HCT116 (cell line): Measurements from ENCODE around the gene MRPL21. TPM values are rescaled to one million over a fixed set of nuclear protein-coding genes. Genes with fewer than 3 reads are reported as not detected.

Source experiments
- ATAC-seq: fragments of 200-7000 bp; cut with Tn5 transposase; 2 replicates; pipeline ENCODE4 v1.9.1; 2020; ENCODE audit warnings: mild to moderate bottlenecking, moderate library complexity
- BruUV-seq: library from RNA; stranded (reverse); fragments of 400-500 nt; replicated peaks from 2 replicates; lab custom pipeline; 2021; lab: Mats Ljungman, UMichigan
- CTCF ChIA-PET: fragments of 300-600 bp; sonication (Branson Sonifier 250); formaldehyde crosslinking; loops from one replicate; lab custom pipeline; 2021; ENCODE audit warnings: antibody characterized with exemption; lab: Charles Lee
- POLR2A ChIA-PET: fragments of 300-600, 350-600 bp; sonication (Branson Sonifier 250); formaldehyde crosslinking; loops from one replicate; lab custom pipeline; 2021; ENCODE audit warnings: antibody characterized with exemption; lab: Charles Lee
- RAD21 ChIA-PET, 2 experiments: fragments of 300-600 bp; sonication (Branson Sonifier 250); formaldehyde crosslinking; loops; one replicate each; lab custom pipeline; 2023; ENCODE audit warnings: low total read pairs in 2 of 2; ENCODE audit not compliant: uncharacterized antibody in 2 of 2, unreplicated experiment in 2 of 2, low non-redundant PET in 1 of 2; lab: Charles Lee
- DNase-seq: peaks from one replicate; pipeline ENCODE4 v3.0.0-alpha.2; 2010; ENCODE audit warnings: low read depth, low spot score
- H2AFZ ChIP-seq: fragments of 200-600 bp; shearing (Covaris generic), sonication (generic); 2 replicates; pipeline ENCODE4 v1.6.1; 2017; ENCODE audit warnings: low read depth, mixed run types, mixed read lengths, antibody characterized with exemption, low read length; ENCODE audit not compliant: poor library complexity, severe bottlenecking
- H3K27ac ChIP-seq: 2 replicates; pipeline ENCODE4 v1.5.1; 2012; ENCODE audit warnings: low read depth, low read length
- H3K27me3 ChIP-seq: fragments of 200-600 bp; sonication (generic); 2 replicates; pipeline ENCODE4 v1.6.1; 2016; ENCODE audit warnings: mixed run types, low read length, mixed read lengths; ENCODE audit not compliant: insufficient read depth
- H3K36me3 ChIP-seq, 2 experiments: fragments of 200-500 bp in 1 of 2; fragments of 200-600 bp in 1 of 2; sonication (Bioruptor generic) in 1 of 2; sonication (generic) in 1 of 2; 2 replicates each; pipeline versions ENCODE4 v1.5.1 to v1.6.1; 2014 to 2016; ENCODE audit warnings: low read length in 2 of 2, inconsistent platforms in 1 of 2, mixed read lengths in 1 of 2, mixed run types in 1 of 2; ENCODE audit not compliant: insufficient read depth in 2 of 2, control insufficient read depth in 1 of 2
- H3K4me1 ChIP-seq, 2 experiments: fragments of 200-600 bp in 1 of 2; sonication (generic) in 1 of 2; 2 replicates each; pipeline versions ENCODE4 v1.5.1 to v1.6.1; 2012 to 2017; ENCODE audit warnings: low read length in 2 of 2, inconsistent platforms in 1 of 2, mild to moderate bottlenecking in 1 of 2, mixed read lengths in 1 of 2, mixed run types in 1 of 2, moderate library complexity in 1 of 2; ENCODE audit not compliant: insufficient read depth in 2 of 2, control insufficient read depth in 1 of 2
- H3K4me2 ChIP-seq: fragments of 200-600 bp; sonication (generic); 2 replicates; pipeline ENCODE4 v1.6.1; 2017; ENCODE audit warnings: mixed run types, low read length, mixed read lengths
- H3K4me3 ChIP-seq, 2 experiments: fragments of 200-600 bp in 1 of 2; sonication (generic) in 1 of 2; replicated peaks in 1 of 2; 2 replicates each; pipeline ENCODE4 v1.5.1; 2011 to 2016; ENCODE audit warnings: low read length in 2 of 2, control low read depth in 1 of 2, low read depth in 1 of 2, mild to moderate bottlenecking in 1 of 2, mixed read lengths in 1 of 2, mixed run types in 1 of 2
- H3K79me2 ChIP-seq: fragments of 200-600 bp; sonication (generic); 2 replicates; pipeline ENCODE4 v1.6.1; 2017; ENCODE audit warnings: mild to moderate bottlenecking, mixed run types, low read length, moderate library complexity, mixed read lengths; ENCODE audit not compliant: insufficient read depth
- H3K9ac ChIP-seq: fragments of 200-600 bp; sonication (generic); 2 replicates; pipeline ENCODE4 v1.6.1; 2016; ENCODE audit warnings: low read length, mixed read lengths
- H3K9me2 ChIP-seq: fragments of 200-600 bp; sonication (generic), shearing (Covaris generic); 2 replicates; pipeline ENCODE4 v1.6.1; 2017; ENCODE audit warnings: mixed run types, mild to moderate bottlenecking, moderate library complexity; ENCODE audit not compliant: insufficient read depth
- H3K9me3 ChIP-seq, 2 experiments: fragments of 200-500 bp in 1 of 2; fragments of 200-600 bp in 1 of 2; sonication (Bioruptor generic) in 1 of 2; sonication (generic) in 1 of 2; 2 replicates each; pipeline ENCODE4 v1.6.1; 2014 to 2017; ENCODE audit warnings: low read length in 2 of 2, mixed read lengths in 2 of 2, inconsistent platforms in 1 of 2, low read depth in 1 of 2, mild to moderate bottlenecking in 1 of 2, mixed run types in 1 of 2, moderate library complexity in 1 of 2; ENCODE audit not compliant: control insufficient read depth in 1 of 2, insufficient read depth in 1 of 2
- H4K20me1 ChIP-seq: fragments of 200-600 bp; sonication (generic), shearing (Covaris generic); 2 replicates; pipeline ENCODE4 v1.6.1; 2017; ENCODE audit warnings: mixed run types, mild to moderate bottlenecking, moderate library complexity; ENCODE audit not compliant: insufficient read depth
- CEBPB ChIP-seq: IDR thresholded peaks from 2 replicates; pipeline ENCODE4 v1.6.1; 2012; ENCODE audit warnings: low read depth
- ELF1 ChIP-seq: IDR thresholded peaks from 2 replicates; pipeline ENCODE4 v1.6.1; 2012; ENCODE audit warnings: low read depth, borderline replicate concordance
- JUND ChIP-seq: IDR thresholded peaks from 2 replicates; pipeline ENCODE4 v1.6.1; 2012
- POLR2A ChIP-seq: IDR thresholded peaks from 2 replicates; pipeline ENCODE4 v1.7.0; 2011; ENCODE audit warnings: borderline replicate concordance; ENCODE audit not compliant: insufficient read depth, insufficient read length; ENCODE audit errors: extremely low read depth
- POLR2AphosphoS5 ChIP-seq: IDR thresholded peaks from 2 replicates; pipeline ENCODE4 v1.6.1; 2011; ENCODE audit warnings: mild to moderate bottlenecking, low read depth, low read length, moderate library complexity
- SIN3A ChIP-seq: IDR thresholded peaks from 2 replicates; pipeline ENCODE4 v1.6.1; 2012; ENCODE audit warnings: low read depth
- SP1 ChIP-seq: IDR thresholded peaks from 2 replicates; pipeline ENCODE4 v1.6.1; 2012; ENCODE audit warnings: low read depth
- SRF ChIP-seq: IDR thresholded peaks from 2 replicates; pipeline ENCODE4 v1.6.1; 2012; ENCODE audit warnings: low read depth
- TCF7L2 ChIP-seq: IDR thresholded peaks from 2 replicates; pipeline ENCODE4 v1.7.0; 2011; ENCODE audit warnings: borderline replicate concordance, inconsistent platforms; ENCODE audit not compliant: insufficient read depth, insufficient read length; ENCODE audit errors: extremely low read depth
- ZFX ChIP-seq: fragments of 450-650 bp; IDR thresholded peaks from 2 replicates; pipeline ENCODE4 v1.6.1; 2017
- ZNF274 ChIP-seq: fragments of 200-500 bp; sonication (Bioruptor generic); IDR thresholded peaks from 2 replicates; pipeline ENCODE4 v1.6.1; 2014; ENCODE audit warnings: mild to moderate bottlenecking, low read depth, low read length, inconsistent platforms
- intact Hi-C: fragments of 100-400 bp; cut with micrococcal nuclease; formaldehyde crosslinking; loops from 2 replicates; pipeline ENCODE4 v1.10.0; 2022
- total RNA-seq: library from RNA; stranded (reverse); gene quantifications from one replicate; pipeline ENCODE4 v1.2.1, GENCODE V29; 2021; ENCODE audit not compliant: unreplicated experiment
- TF ChIP-seq, protein P1 (sequence below): IDR thresholded peaks from 2 replicates; pipeline ENCODE4 v1.6.1; 2012

Gene MRPL21
- total RNA-seq, 1 experiment from 2014 or later, result 90.2 TPM

GRCh38 chr11:68930991-68931855 is 27.6 kb upstream of the MRPL21 start:
- Histone ChIP-seq H3K9me3 (peaks cover 0 to under 1% of the 10 kb centered on the region in 2 experiments; a peak in 2 of 4 replicates), H3K27ac (no peak overlapping the region), H3K4me3 (no peak overlapping the region), H2AFZ (no peak overlapping the region), H3K9ac (no peak overlapping the region), H3K9me2 (no peaks in the 10 kb centered on the region), H3K27me3 (no peaks in the 10 kb centered on the region), H3K36me3 (peaks cover 19 to 24% of the 10 kb centered on the region in 2 experiments), H3K4me2 (no peak overlapping the region), H4K20me1 (no peaks in the 10 kb centered on the region), H3K79me2 (peaks cover 7% of the 10 kb centered on the region; the same call in 1 of the 2 replicates), H3K4me1 (no peaks in the 10 kb centered on the region)
- ChIA-PET CTCF (no interaction called here), POLR2A (no interaction called here), RAD21 (no interaction called here)
- no TSS peak for BruUV-seq
- no peak for DNase-seq
- ATAC-seq, result no peak
- TF ChIP-seq JUND (no peak), SRF (no peak), TCF7L2 (no peak), ELF1 (no peak), ZNF274 (no peak), SIN3A (no peak), POLR2A (no peak), SP1 (no peak), ZFX (no peak), CEBPB (no peak), POLR2AphosphoS5 (no peak)
- TF ChIP-seq, protein P1, sequence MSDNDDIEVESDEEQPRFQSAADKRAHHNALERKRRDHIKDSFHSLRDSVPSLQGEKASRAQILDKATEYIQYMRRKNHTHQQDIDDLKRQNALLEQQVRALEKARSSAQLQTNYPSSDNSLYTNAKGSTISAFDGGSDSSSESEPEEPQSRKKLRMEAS, result no peak
- intact Hi-C loops, result no loop called here
